Superior temporal gyrus (tissue), 1 donor: ENCODE measurements around the gene CPNE5.

ENCODE experiments used
- DNase-seq: peaks from one replicate; pipeline ENCODE4 v3.0.0-alpha.2; 2016; ENCODE audit errors: extremely low spot score

CPNE5 gene

GRCh38 chr6:36857325-36857724 lies 18.1 kb upstream of the CPNE5 start:
- DNase-seq = no peak

GRCh38 chr6:36856277-36856676 lies 17.0 kb upstream of the CPNE5 start:
- DNase-seq = no peak

- DNase-seq = no peak
Measured at GRCh38 chr6:36855750-36856149, 16.5 kb upstream of the CPNE5 start.

- peak; percentile 28 for DNase-seq
Measured at GRCh38 chr6:36853325-36853724, 14.1 kb upstream of the CPNE5 start.

GRCh38 chr6:36852481-36853147 lies 13.4 kb upstream of the CPNE5 start:
- no peak for DNase-seq

- no peak for DNase-seq
Measured at GRCh38 chr6:36851626-36852025, 12.4 kb upstream of the CPNE5 start.

GRCh38 chr6:36851149-36851614 lies 11.9 kb upstream of the CPNE5 start:
- DNase-seq = peak; percentile 95

GRCh38 chr6:36850021-36850420 lies 10.8 kb upstream of the CPNE5 start:
- DNase-seq = no peak

GRCh38 chr6:36848658-36849441 lies 9.6 kb upstream of the CPNE5 start:
- DNase-seq = no peak

- DNase-seq = no peak
Measured at GRCh38 chr6:36847991-36848390, 8.7 kb upstream of the CPNE5 start.

- DNase-seq = no peak
Measured at GRCh38 chr6:36847152-36847551, 7.9 kb upstream of the CPNE5 start.

- DNase-seq = no peak
Measured at GRCh38 chr6:36845233-36845632, 6.0 kb upstream of the CPNE5 start.

- DNase-seq = no peak
Measured at GRCh38 chr6:36844232-36845170, 5.3 kb upstream of the CPNE5 start.

- no peak for DNase-seq
Measured at GRCh38 chr6:36843170-36843569, 3.9 kb upstream of the CPNE5 start.

GRCh38 chr6:36841756-36842155 lies 2.5 kb upstream of the CPNE5 start:
- no peak for DNase-seq

- DNase-seq = no peak
Measured at GRCh38 chr6:36840432-36841403, 1.5 kb upstream of the CPNE5 start.

GRCh38 chr6:36839749-36840431 lies 646 bp upstream of the CPNE5 start:
- DNase-seq = no peak

- no peak for DNase-seq
Measured at GRCh38 chr6:36837686-36838085, 1.6 kb downstream of the CPNE5 start.

- no peak for DNase-seq
Measured at GRCh38 chr6:36837022-36837339, 2.3 kb downstream of the CPNE5 start.
